IMR-90 (cell line): ENCODE results near the gene ARHGEF2. TPM values are rescaled to one million over a fixed set of nuclear protein-coding genes. Genes with fewer than 3 reads are reported as not detected.

Source experiments
- ATAC-seq: fragments of 200-7000 bp; cut with Tn5 transposase; 2 replicates; pipeline ENCODE4 v1.9.1; 2020; ENCODE audit warnings: low read depth, mild to moderate bottlenecking, moderate library complexity
- BruUV-seq: library from RNA; stranded (reverse); fragments of 400-500 nt; replicated peaks from 2 replicates; lab custom pipeline; 2021; lab: Mats Ljungman, UMichigan
- CTCF ChIA-PET: fragments of 300-600 bp; formaldehyde crosslinking; extraction: SDS; loops from one replicate; lab custom pipeline; 2021; ENCODE audit warnings: antibody characterized with exemption; lab: Yijun Ruan, JAX
- POLR2A ChIA-PET: fragments of 300-600 bp; sonication (Branson Sonifier 250); formaldehyde crosslinking; loops from one replicate; lab custom pipeline; 2022; ENCODE audit warnings: antibody characterized with exemption; ENCODE audit not compliant: unreplicated experiment; lab: Charles Lee
- DNase-seq: peaks from one replicate; pipeline ENCODE4 v3.0.0; 2013
- H2AFZ ChIP-seq: replicated peaks from 2 replicates; pipeline ENCODE3; 2013; ENCODE audit warnings: low read length, mild to moderate bottlenecking; ENCODE audit not compliant: poor library complexity
- H2AK5ac ChIP-seq: 2 replicates; pipeline ENCODE4 v1.6.1; 2013; ENCODE audit warnings: low read depth, low read length, inconsistent platforms
- H2AK9ac ChIP-seq: replicated peaks from 2 replicates; pipeline ENCODE3; 2013; ENCODE audit warnings: mild to moderate bottlenecking, low read depth, low read length, moderate library complexity; ENCODE audit not compliant: poor library complexity
- H2BK120ac ChIP-seq: 2 replicates; pipeline ENCODE4 v1.6.1; 2013; ENCODE audit warnings: low read depth, low read length, inconsistent platforms
- H2BK15ac ChIP-seq: 3 replicates; pipeline ENCODE4 v1.6.1; 2013; ENCODE audit warnings: low read depth, low read length, inconsistent platforms
- H2BK20ac ChIP-seq: 2 replicates; pipeline ENCODE4 v1.6.1; 2013; ENCODE audit warnings: low read depth, mild to moderate bottlenecking, inconsistent platforms, low read length, moderate library complexity
- H2BK5ac ChIP-seq: 2 replicates; pipeline ENCODE4 v1.6.1; 2013; ENCODE audit warnings: mild to moderate bottlenecking, low read depth, low read length, inconsistent platforms; ENCODE audit not compliant: poor library complexity, severe bottlenecking
- H3K14ac ChIP-seq: replicated peaks from 2 replicates; pipeline ENCODE4 v1.6.1; 2013; ENCODE audit warnings: low read depth, low read length, inconsistent platforms
- H3K18ac ChIP-seq: 2 replicates; pipeline ENCODE4 v1.6.1; 2013; ENCODE audit warnings: low read depth, low read length, control low read depth
- H3K23ac ChIP-seq: 2 replicates; pipeline ENCODE4 v1.6.1; 2013; ENCODE audit warnings: low read depth, low read length, inconsistent platforms
- H3K27ac ChIP-seq: 2 replicates; pipeline ENCODE4 v1.5.1; 2013; ENCODE audit warnings: mild to moderate bottlenecking, control low read depth, low read length; ENCODE audit not compliant: insufficient read depth
- H3K27me3 ChIP-seq: 2 replicates; pipeline ENCODE4 v1.6.1; 2013; ENCODE audit warnings: low read length; ENCODE audit not compliant: control insufficient read depth, insufficient read depth
- H3K36me3 ChIP-seq: 2 replicates; pipeline ENCODE4 v1.6.1; 2013; ENCODE audit warnings: low read length, mixed read lengths; ENCODE audit not compliant: control insufficient read depth, insufficient read depth
- H3K4ac ChIP-seq: 2 replicates; pipeline ENCODE4 v1.6.1; 2013; ENCODE audit warnings: low read depth, low read length, inconsistent platforms
- H3K4me1 ChIP-seq: 2 replicates; pipeline ENCODE4 v1.6.1; 2013; ENCODE audit warnings: low read length, mixed read lengths; ENCODE audit not compliant: control insufficient read depth, insufficient read depth
- H3K4me2 ChIP-seq: 2 replicates; pipeline ENCODE4 v1.6.1; 2013; ENCODE audit warnings: low read depth, mild to moderate bottlenecking, control low read depth, low read length, moderate library complexity
- H3K4me3 ChIP-seq: 2 replicates; pipeline ENCODE4 v1.5.1; 2013; ENCODE audit warnings: low read depth, mild to moderate bottlenecking, control low read depth, low read length, moderate library complexity; ENCODE audit not compliant: insufficient read depth
- H3K56ac ChIP-seq: 2 replicates; pipeline ENCODE4 v1.6.1; 2013; ENCODE audit warnings: low read length, inconsistent platforms; ENCODE audit not compliant: insufficient read depth; ENCODE audit errors: extremely low read depth
- H3K79me1 ChIP-seq, 2 experiments: 2 replicates each; pipeline ENCODE4 v1.6.1; 2013; ENCODE audit warnings: low read length in 2 of 2, inconsistent platforms in 1 of 2, low read depth in 1 of 2
- H3K9ac ChIP-seq: 2 replicates; pipeline ENCODE4 v1.6.1; 2013; ENCODE audit warnings: low read depth, low read length, control low read depth
- H3K9me1 ChIP-seq: 2 replicates; pipeline ENCODE4 v1.6.1; 2013; ENCODE audit warnings: low read length, inconsistent platforms; ENCODE audit not compliant: insufficient read depth
- H3K9me3 ChIP-seq: 2 replicates; pipeline ENCODE4 v1.6.1; 2013; ENCODE audit warnings: low read length; ENCODE audit not compliant: control insufficient read depth, insufficient read depth
- H4K20me1 ChIP-seq: 2 replicates; pipeline ENCODE4 v1.6.1; 2013; ENCODE audit warnings: low read length, inconsistent platforms; ENCODE audit not compliant: insufficient read depth
- H4K5ac ChIP-seq: 2 replicates; pipeline ENCODE4 v1.6.1; 2013; ENCODE audit warnings: mild to moderate bottlenecking, low read depth, low read length, control low read depth
- H4K8ac ChIP-seq, 2 experiments: 2 replicates each; pipeline ENCODE4 v1.6.1; 2013; ENCODE audit warnings: low read depth in 2 of 2, low read length in 2 of 2, control low read depth in 1 of 2, inconsistent platforms in 1 of 2
- H4K91ac ChIP-seq: 2 replicates; pipeline ENCODE4 v1.6.1; 2013; ENCODE audit warnings: low read depth, low read length, inconsistent platforms; ENCODE audit not compliant: insufficient read depth
- BHLHE40 ChIP-seq: fragments of 150-350 bp; IDR thresholded peaks from 2 replicates; pipeline ENCODE4 v1.6.1; 2016; ENCODE audit warnings: mild to moderate bottlenecking, low read depth, low read length
- CEBPB ChIP-seq: IDR thresholded peaks from 2 replicates; pipeline ENCODE4 v1.6.1; 2012; ENCODE audit warnings: low read depth, low read length, improper control_type of control experiment
- CHD1 ChIP-seq: IDR thresholded peaks from 2 replicates; pipeline ENCODE4 v1.6.1; 2012; ENCODE audit warnings: low read depth, low read length, improper control_type of control experiment
- CTCF ChIP-seq: conservative IDR thresholded peaks from 2 replicates; pipeline ENCODE4 v1.5.1; 2012; ENCODE audit warnings: mild to moderate bottlenecking, low read depth, low read length, improper control_type of control experiment
- ELK1 ChIP-seq: fragments of 150-350 bp; IDR thresholded peaks from 2 replicates; pipeline ENCODE4 v1.6.1; 2016; ENCODE audit warnings: low read depth, mild to moderate bottlenecking, low read length, moderate library complexity, borderline replicate concordance
- FOS ChIP-seq: fragments of 150-350 bp; IDR thresholded peaks from 2 replicates; pipeline ENCODE4 v1.6.1; 2016; ENCODE audit warnings: low read depth, low read length
- MAFK ChIP-seq: IDR thresholded peaks from 2 replicates; pipeline ENCODE4 v1.6.1; 2012; ENCODE audit warnings: low read depth, low read length, improper control_type of control experiment
- MAZ ChIP-seq: IDR thresholded peaks from 2 replicates; pipeline ENCODE4 v1.6.1; 2012; ENCODE audit warnings: low read depth, mild to moderate bottlenecking, low read length, improper control_type of control experiment, moderate library complexity, borderline replicate concordance
- MXI1 ChIP-seq: IDR thresholded peaks from 2 replicates; pipeline ENCODE4 v1.6.1; 2012; ENCODE audit warnings: low read depth, mild to moderate bottlenecking, low read length, moderate library complexity, borderline replicate concordance
- NFE2L2 ChIP-seq: fragments of 150-350 bp; IDR thresholded peaks from 2 replicates; pipeline ENCODE4 v1.6.1; 2016; ENCODE audit warnings: low read depth, mild to moderate bottlenecking, low read length
- POLR2A ChIP-seq: IDR thresholded peaks from 2 replicates; pipeline ENCODE4 v1.6.1; 2012; ENCODE audit warnings: mild to moderate bottlenecking, low read depth, low read length
- RAD21 ChIP-seq: IDR thresholded peaks from 2 replicates; pipeline ENCODE4 v1.6.1; 2012; ENCODE audit warnings: low read length, improper control_type of control experiment
- RCOR1 ChIP-seq: IDR thresholded peaks from 2 replicates; pipeline ENCODE4 v1.6.1; 2012; ENCODE audit warnings: mild to moderate bottlenecking, low read length, improper control_type of control experiment; ENCODE audit not compliant: insufficient replicate concordance
- RFX5 ChIP-seq: IDR thresholded peaks from 2 replicates; pipeline ENCODE4 v1.8.0; 2012; ENCODE audit warnings: low read depth, mild to moderate bottlenecking, low read length, moderate library complexity
- USF2 ChIP-seq: fragments of 150-350 bp; IDR thresholded peaks from 2 replicates; pipeline ENCODE4 v1.6.1; 2017; ENCODE audit warnings: mild to moderate bottlenecking, antibody characterized with exemption, low read length, low read depth
- WGBS, 2 experiments: methylation state at CpG; one replicate each; pipeline versions ENCODE4 v1.1.5 to v1.1.7; 2013; ENCODE audit warnings: missing lambda C conversion rate in 2 of 2; ENCODE audit not compliant: insufficient read length in 1 of 2; ENCODE audit errors: extremely low coverage in 2 of 2; 5-methylcytosine and 5-hydroxymethylcytosine counted together
- dilution Hi-C: fragments of 300-500 bp; cut with HindIII; formaldehyde crosslinking; loops from one replicate; pipeline ENCODE4 v1.14.3; 2018; ENCODE audit warnings: low sequenced_read_pairs; ENCODE audit not compliant: unreplicated experiment
- in situ Hi-C: fragments of 300-500 bp; cut with MboI; formaldehyde crosslinking; loops from 3 replicates; pipeline ENCODE4 v1.14.3; 2019; ENCODE audit warnings: low sequenced_read_pairs, inconsistent platforms, mixed read lengths
- intact Hi-C: fragments of 100-400 bp; cut with micrococcal nuclease; formaldehyde crosslinking; loops from 2 replicates; pipeline ENCODE4 v1.10.0; 2022
- polyA plus RNA-seq, 3 experiments: library from polyadenylated mRNA; depleted of rRNA; stranded (reverse); fragments of >200 nt; gene quantifications; 2 replicates each; pipeline ENCODE4 v1.2.3, GENCODE V29; 2012; ENCODE audit warnings: low replicate concordance in 1 of 3
- total RNA-seq: library from RNA; depleted of rRNA; stranded (reverse); fragments of >200 nt; gene quantifications from 2 replicates; pipeline ENCODE4 v1.2.3, GENCODE V29; 2012

Gene ARHGEF2
- total and polyA plus RNA-seq, 2 of the 4 experiments (the other 2 are of a cell fraction), result 91.8 to 117 TPM

GRCh38 chr1:155925506-155925905 is 52.8 kb downstream of the ARHGEF2 start:
- peaks cover 71% of the 10 kb centered on the region for H3K36me3 ChIP-seq
- intact Hi-C loops, result no loop called here
- in situ Hi-C loops, result no loop called here
- no peak overlapping the region for H3K9ac ChIP-seq
- peaks cover 4% of the 10 kb centered on the region; the same call in 1 of the 2 replicates for H3K9me1 ChIP-seq
- TF ChIP-seq NFE2L2 (no peak), MAZ (no peak), MAFK (no peak), CHD1 (no peak), CTCF (no peak), CEBPB (no peak), USF2 (no peak), RCOR1 (no peak), MXI1 (no peak), RAD21 (no peak), POLR2A (no peak), BHLHE40 (no peak), ELK1 (no peak), RFX5 (no peak), FOS (no peak)
- H3K4ac ChIP-seq, result no peak overlapping the region
- no peak overlapping the region for H3K18ac ChIP-seq
- no peak overlapping the region for H2BK5ac ChIP-seq
- no peak overlapping the region for H3K27ac ChIP-seq
- H3K23ac ChIP-seq, result no peak overlapping the region
- CTCF ChIA-PET, result no interaction called here
- H2BK15ac ChIP-seq, result no peak overlapping the region
- no peak for ATAC-seq
- H3K4me1 ChIP-seq, result peaks cover 3% of the 10 kb centered on the region; the same call in 1 of the 2 replicates
- no peak overlapping the region for H2BK20ac ChIP-seq
- no peak overlapping the region for H4K5ac ChIP-seq
- dilution Hi-C loops, result no loop called here
- POLR2A ChIA-PET, result no interaction called here
- no peak overlapping the region for H2AK5ac ChIP-seq
- no peak for DNase-seq
- no peak overlapping the region for H2BK120ac ChIP-seq
- no TSS peak for BruUV-seq
- H3K56ac ChIP-seq, result no peak overlapping the region
- WGBS, 2 experiments, result 100% methylated on average over 2 of the region's 2 CpGs; no CpG with 5 or more reads in 1 of the 2 experiments
- H2AFZ ChIP-seq, result no peak overlapping the region
- H3K4me2 ChIP-seq, result no peak overlapping the region
- no peak overlapping the region for H3K4me3 ChIP-seq
- peaks cover 32% of the 10 kb centered on the region for H4K20me1 ChIP-seq
- peaks cover 30 to 45% of the 10 kb centered on the region in 2 experiments for H3K79me1 ChIP-seq
- no peak overlapping the region for H3K14ac ChIP-seq
- H2AK9ac ChIP-seq, result no peak overlapping the region
- H3K27me3 ChIP-seq, result no peaks in the 10 kb centered on the region
- no peaks in the 10 kb centered on the region for H3K9me3 ChIP-seq
- H4K91ac ChIP-seq, result no peak overlapping the region
- H4K8ac ChIP-seq, result no peak overlapping the region
